ENCODE data around the gene VSNL1. TPM values are rescaled to one million over a fixed set of nuclear protein-coding genes. Genes with fewer than 3 reads are reported as not detected.
"Not testable (repeated sequence)": the region's sequence is repeated elsewhere in the genome, so short reads cannot be mapped to it uniquely, and the experiment has no call there.

Gene VSNL1
- polyA plus RNA-seq, 1 donor, result 0.70 TPM

- Histone ChIP-seq H3K9me3 (ENCODE audit: control insufficient read depth, low read depth, low read length) (no peaks in the 10 kb centered on the region), H3K4me3 (ENCODE audit: low read length) (no peak overlapping the region), H3K27me3 (ENCODE audit: control insufficient read depth, insufficient read depth, low read length) (peaks cover 7% of the 10 kb centered on the region), H3K27ac (ENCODE audit: low read length) (no peak overlapping the region), H3K4me1 (ENCODE audit: control insufficient read depth, insufficient read depth, low read length) (peaks cover 5% of the 10 kb centered on the region), H3K36me3 (ENCODE audit: control insufficient read depth, insufficient read depth, low read length) (no peaks in the 10 kb centered on the region)
- DNase-seq, result peak in 1 of 2 donors; percentile 44
Measured at GRCh38 chr2:17558053-17558452, 17.6 kb downstream of the VSNL1 start.

GRCh38 chr2:17558878-17559277 lies 18.4 kb downstream of the VSNL1 start:
- no peak overlapping the region for H3K27ac ChIP-seq (ENCODE audit: low read length)
- H3K4me1 ChIP-seq (ENCODE audit: control insufficient read depth, insufficient read depth, low read length), result peaks cover 5% of the 10 kb centered on the region
- WGBS (ENCODE audit: insufficient coverage, low lambda C conversion rate), result no CpG with 5 or more reads among the region's 3 CpGs
- H3K4me3 ChIP-seq (ENCODE audit: low read length), result no peak overlapping the region
- no peaks in the 10 kb centered on the region for H3K9me3 ChIP-seq (ENCODE audit: control insufficient read depth, low read depth, low read length)
- no peak for DNase-seq
- no peaks in the 10 kb centered on the region for H3K36me3 ChIP-seq (ENCODE audit: control insufficient read depth, insufficient read depth, low read length)
- H3K27me3 ChIP-seq (ENCODE audit: control insufficient read depth, insufficient read depth, low read length), result peaks cover 7% of the 10 kb centered on the region

- WGBS (ENCODE audit: insufficient coverage, low lambda C conversion rate), result 81% methylated on average over 2 of the region's 3 CpGs
- not testable (repeated sequence) for H3K27me3 ChIP-seq (ENCODE audit: control insufficient read depth, insufficient read depth, low read length); H3K36me3 ChIP-seq (ENCODE audit: control insufficient read depth, insufficient read depth, low read length); H3K9me3 ChIP-seq (ENCODE audit: control insufficient read depth, low read depth, low read length); DNase-seq; H3K27ac ChIP-seq (ENCODE audit: low read length); H3K4me1 ChIP-seq (ENCODE audit: control insufficient read depth, insufficient read depth, low read length); H3K4me3 ChIP-seq (ENCODE audit: low read length)
Measured at GRCh38 chr2:17565726-17566125, 25.2 kb downstream of the VSNL1 start.

- no peaks in the 10 kb centered on the region for H3K27me3 ChIP-seq (ENCODE audit: control insufficient read depth, insufficient read depth, low read length)
- DNase-seq, result no peak
- WGBS (ENCODE audit: insufficient coverage, low lambda C conversion rate), result no CpG with 5 or more reads among the region's 1 CpG
- no peaks in the 10 kb centered on the region for H3K4me1 ChIP-seq (ENCODE audit: control insufficient read depth, insufficient read depth, low read length)
- H3K27ac ChIP-seq (ENCODE audit: low read length), result no peak overlapping the region
- no peaks in the 10 kb centered on the region for H3K9me3 ChIP-seq (ENCODE audit: control insufficient read depth, low read depth, low read length)
- H3K4me3 ChIP-seq (ENCODE audit: low read length), result no peak overlapping the region
- no peaks in the 10 kb centered on the region for H3K36me3 ChIP-seq (ENCODE audit: control insufficient read depth, insufficient read depth, low read length)
Measured at GRCh38 chr2:17571681-17572080, 31.2 kb downstream of the VSNL1 start.

GRCh38 chr2:17573085-17573803 lies 32.7 kb downstream of the VSNL1 start:
- DNase-seq, result peak in 1 of 2 donors; percentile 13
- Histone ChIP-seq H3K27me3 (ENCODE audit: control insufficient read depth, insufficient read depth, low read length) (no peaks in the 10 kb centered on the region), H3K4me3 (ENCODE audit: low read length) (no peak overlapping the region), H3K27ac (ENCODE audit: low read length) (no peak overlapping the region), H3K9me3 (ENCODE audit: control insufficient read depth, low read depth, low read length) (no peaks in the 10 kb centered on the region), H3K4me1 (ENCODE audit: control insufficient read depth, insufficient read depth, low read length) (no peaks in the 10 kb centered on the region), H3K36me3 (ENCODE audit: control insufficient read depth, insufficient read depth, low read length) (no peaks in the 10 kb centered on the region)
- 83% methylated on average over 2 of the region's 3 CpGs for WGBS (ENCODE audit: insufficient coverage, low lambda C conversion rate)

- no peaks in the 10 kb centered on the region for H3K27me3 ChIP-seq (ENCODE audit: control insufficient read depth, insufficient read depth, low read length)
- no peaks in the 10 kb centered on the region for H3K36me3 ChIP-seq (ENCODE audit: control insufficient read depth, insufficient read depth, low read length)
- no peak overlapping the region for H3K27ac ChIP-seq (ENCODE audit: low read length)
- no peak overlapping the region for H3K4me3 ChIP-seq (ENCODE audit: low read length)
- H3K4me1 ChIP-seq (ENCODE audit: control insufficient read depth, insufficient read depth, low read length), result no peaks in the 10 kb centered on the region
- no peak for DNase-seq
- H3K9me3 ChIP-seq (ENCODE audit: control insufficient read depth, low read depth, low read length), result no peaks in the 10 kb centered on the region
- 95% methylated on average over 2 of the region's 3 CpGs for WGBS (ENCODE audit: insufficient coverage, low lambda C conversion rate)
Measured at GRCh38 chr2:17573804-17574175, 33.3 kb downstream of the VSNL1 start.

GRCh38 chr2:17574406-17575073 lies 34.0 kb downstream of the VSNL1 start:
- DNase-seq, result no peak
- Histone ChIP-seq H3K9me3 (ENCODE audit: control insufficient read depth, low read depth, low read length) (no peaks in the 10 kb centered on the region), H3K4me1 (ENCODE audit: control insufficient read depth, insufficient read depth, low read length) (no peaks in the 10 kb centered on the region), H3K27me3 (ENCODE audit: control insufficient read depth, insufficient read depth, low read length) (no peaks in the 10 kb centered on the region), H3K4me3 (ENCODE audit: low read length) (no peak overlapping the region), H3K27ac (ENCODE audit: low read length) (no peak overlapping the region), H3K36me3 (ENCODE audit: control insufficient read depth, insufficient read depth, low read length) (no peaks in the 10 kb centered on the region)
- no CpG with 5 or more reads among the region's 3 CpGs for WGBS (ENCODE audit: insufficient coverage, low lambda C conversion rate)

- H3K4me1 ChIP-seq (ENCODE audit: control insufficient read depth, insufficient read depth, low read length), result no peaks in the 10 kb centered on the region
- no peak overlapping the region for H3K27ac ChIP-seq (ENCODE audit: low read length)
- no peak for DNase-seq
- no CpG with 5 or more reads among the region's 1 CpG for WGBS (ENCODE audit: insufficient coverage, low lambda C conversion rate)
- no peak overlapping the region for H3K4me3 ChIP-seq (ENCODE audit: low read length)
- no peaks in the 10 kb centered on the region for H3K36me3 ChIP-seq (ENCODE audit: control insufficient read depth, insufficient read depth, low read length)
- no peaks in the 10 kb centered on the region for H3K9me3 ChIP-seq (ENCODE audit: control insufficient read depth, low read depth, low read length)
- H3K27me3 ChIP-seq (ENCODE audit: control insufficient read depth, insufficient read depth, low read length), result no peaks in the 10 kb centered on the region
Measured at GRCh38 chr2:17576802-17577201, 36.3 kb downstream of the VSNL1 start.

- no peaks in the 10 kb centered on the region for H3K4me1 ChIP-seq (ENCODE audit: control insufficient read depth, insufficient read depth, low read length)
- no peaks in the 10 kb centered on the region for H3K9me3 ChIP-seq (ENCODE audit: control insufficient read depth, low read depth, low read length)
- H3K27ac ChIP-seq (ENCODE audit: low read length), result no peak overlapping the region
- H3K27me3 ChIP-seq (ENCODE audit: control insufficient read depth, insufficient read depth, low read length), result no peaks in the 10 kb centered on the region
- WGBS (ENCODE audit: insufficient coverage, low lambda C conversion rate), result no CpG with 5 or more reads among the region's 5 CpGs
- no peak for DNase-seq
- no peak overlapping the region for H3K4me3 ChIP-seq (ENCODE audit: low read length)
- no peaks in the 10 kb centered on the region for H3K36me3 ChIP-seq (ENCODE audit: control insufficient read depth, insufficient read depth, low read length)
Measured at GRCh38 chr2:17578466-17578928, 38.0 kb downstream of the VSNL1 start.

- Histone ChIP-seq H3K27me3 (ENCODE audit: control insufficient read depth, insufficient read depth, low read length) (no peaks in the 10 kb centered on the region), H3K36me3 (ENCODE audit: control insufficient read depth, insufficient read depth, low read length) (no peaks in the 10 kb centered on the region), H3K4me1 (ENCODE audit: control insufficient read depth, insufficient read depth, low read length) (no peaks in the 10 kb centered on the region), H3K9me3 (ENCODE audit: control insufficient read depth, low read depth, low read length) (no peaks in the 10 kb centered on the region), H3K4me3 (ENCODE audit: low read length) (no peak overlapping the region), H3K27ac (ENCODE audit: low read length) (no peak overlapping the region)
- DNase-seq, result no peak
- no CpG with 5 or more reads among the region's 3 CpGs for WGBS (ENCODE audit: insufficient coverage, low lambda C conversion rate)
Measured at GRCh38 chr2:17579605-17580318, 39.3 kb downstream of the VSNL1 start.

All from large intestine (tissue), 3 donors.